GM19239 (cell line): Measurements from ENCODE around the gene BBS2.

Experiments
- DNase-seq: peaks from one replicate; pipeline ENCODE4 v3.0.0; 2011; ENCODE audit warnings: low spot score; ENCODE audit not compliant: insufficient read length
- FAIRE-seq: peaks from 2 replicates; lab custom pipeline; 2011; peaks lifted over from hg19 to GRCh38; lab: Jason Lieb, UNC

The BBS2 gene

DNA sequence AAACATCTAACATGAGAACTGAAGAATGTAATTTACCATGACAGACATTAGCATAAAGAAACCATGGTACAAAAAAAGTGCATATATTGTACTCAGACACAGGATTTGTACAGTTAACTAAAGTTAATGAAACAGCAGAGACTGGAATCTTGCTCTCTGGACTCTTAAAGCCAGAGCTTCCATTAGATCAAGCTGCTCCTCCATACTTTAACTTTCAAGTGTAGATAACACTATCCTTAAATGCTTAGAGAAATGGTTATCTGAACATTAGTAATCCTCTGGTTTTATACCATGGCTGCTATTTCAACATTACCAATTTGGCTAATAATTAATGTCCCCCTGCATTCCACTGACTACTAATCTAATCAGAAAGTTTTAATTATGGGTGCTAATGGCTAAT, 71.8 kb downstream of the BBS2 start:
- no peak for DNase-seq
- FAIRE-seq, result no peak

DNA sequence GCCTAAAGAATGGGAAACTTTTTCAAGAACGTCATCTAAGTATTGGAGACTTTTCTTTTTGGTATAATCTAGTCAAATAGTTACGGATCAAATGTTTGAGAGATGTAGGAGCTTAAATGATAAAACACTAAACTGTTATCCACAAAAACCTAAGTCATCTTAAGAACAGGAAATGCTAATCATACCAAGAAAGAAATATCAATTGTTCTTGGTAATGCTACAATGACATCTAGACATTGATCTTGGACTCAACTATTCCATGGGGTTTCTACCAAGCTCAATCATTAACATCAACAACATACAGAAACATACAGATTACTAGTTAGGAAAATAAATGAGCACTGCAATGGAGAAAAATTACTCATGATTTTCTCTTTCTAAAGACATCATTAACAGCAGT, 72.5 kb downstream of the BBS2 start:
- DNase-seq (no peak), FAIRE-seq (peak; percentile 8)

DNA sequence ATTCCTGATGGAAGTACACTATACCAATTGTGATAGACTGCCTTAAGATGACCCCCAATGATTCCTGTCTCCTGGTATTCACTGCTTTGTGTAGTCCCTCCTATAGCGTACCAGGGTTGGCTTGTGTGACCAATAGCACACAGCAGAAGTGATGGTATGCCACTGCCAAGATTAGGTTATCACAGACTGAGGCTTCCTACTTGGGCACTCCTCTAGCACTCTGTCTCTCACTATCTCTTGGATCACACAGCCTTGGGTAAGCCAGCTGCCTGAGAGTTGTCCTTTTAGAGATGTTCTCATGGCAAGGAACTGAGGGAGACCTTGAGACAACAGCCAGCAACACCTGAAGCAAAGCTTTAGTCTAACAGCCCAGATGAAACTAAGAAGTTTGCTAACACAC, 81.8 kb downstream of the BBS2 start:
- DNase-seq (no peak), FAIRE-seq (no peak)

DNA sequence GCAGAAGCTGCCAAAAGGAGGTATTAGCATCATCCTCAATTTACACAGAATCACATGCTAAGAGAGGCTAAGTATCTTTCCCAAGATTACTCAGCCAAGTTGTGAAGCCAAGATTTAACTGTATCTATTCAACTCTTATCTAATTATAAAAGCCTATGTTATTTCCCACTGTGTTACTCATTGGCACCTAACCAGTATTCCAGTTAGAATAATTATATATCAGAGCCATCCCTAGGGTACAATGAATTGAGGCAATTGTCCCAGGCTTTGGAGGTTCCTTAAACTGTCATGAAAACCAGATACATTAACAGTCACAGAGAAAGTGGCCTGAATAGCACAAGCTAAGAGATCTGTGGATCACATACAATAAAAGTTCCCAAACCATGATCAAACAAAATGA, 83.6 kb downstream of the BBS2 start:
- no peak for FAIRE-seq
- no peak for DNase-seq
